GM04504 (cell line): Measurements from ENCODE around the gene KMT2C.
A peak's percentile ranks its signal among the peaks of the same experiment; 100 is the strongest.

Experiments
- DNase-seq: peaks from one replicate; pipeline ENCODE4 v3.0.0-alpha.2; 2012; ENCODE audit warnings: low read depth

The KMT2C gene

DNA sequence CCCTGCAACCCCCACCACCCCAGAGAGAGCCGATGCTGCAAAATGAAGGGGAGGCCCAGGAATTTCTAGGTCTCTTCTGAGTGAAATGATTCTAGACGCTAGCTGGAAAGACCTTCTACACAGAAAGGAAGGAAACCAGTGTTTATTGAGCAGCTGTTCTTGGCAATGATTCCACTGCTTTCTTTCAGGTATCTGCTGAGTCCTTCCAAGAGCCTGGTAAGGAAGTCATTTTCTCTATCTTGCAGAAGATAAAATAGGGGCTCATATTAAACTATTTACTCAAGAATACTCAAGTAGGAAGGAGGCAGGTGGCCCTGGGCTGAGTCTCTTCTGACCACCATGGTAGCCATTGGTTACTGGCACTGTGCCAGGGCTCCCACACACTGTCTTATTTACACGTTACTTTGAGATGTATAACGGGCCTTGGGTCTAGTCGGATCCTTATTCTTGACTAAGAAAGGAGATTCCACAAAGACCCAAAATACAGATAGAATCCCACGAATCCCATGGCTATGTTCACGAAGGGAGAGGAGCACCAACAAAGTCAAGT is 298.3 kb downstream of the KMT2C start:
- no peak for DNase-seq

DNA sequence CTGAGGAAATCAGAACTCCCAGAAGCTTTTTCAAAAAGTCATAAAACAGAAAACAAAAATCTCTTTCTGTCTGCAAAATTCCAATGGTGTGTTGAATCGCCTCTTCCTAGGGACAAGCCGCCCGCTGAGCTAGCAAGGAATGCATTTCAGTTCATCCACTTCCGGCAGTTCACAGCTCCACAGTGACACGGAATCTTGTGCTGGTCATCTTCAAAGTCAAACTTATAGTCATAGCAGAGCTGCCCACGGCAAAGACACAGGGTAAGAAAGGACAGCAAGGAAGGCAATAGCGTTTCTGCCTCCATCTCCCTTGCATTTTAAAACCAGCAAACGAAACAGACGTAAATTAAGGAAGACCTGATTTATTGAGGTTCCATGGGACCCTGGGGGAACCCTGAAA is 299.1 kb downstream of the KMT2C start:
- peak; percentile 7 for DNase-seq

DNA sequence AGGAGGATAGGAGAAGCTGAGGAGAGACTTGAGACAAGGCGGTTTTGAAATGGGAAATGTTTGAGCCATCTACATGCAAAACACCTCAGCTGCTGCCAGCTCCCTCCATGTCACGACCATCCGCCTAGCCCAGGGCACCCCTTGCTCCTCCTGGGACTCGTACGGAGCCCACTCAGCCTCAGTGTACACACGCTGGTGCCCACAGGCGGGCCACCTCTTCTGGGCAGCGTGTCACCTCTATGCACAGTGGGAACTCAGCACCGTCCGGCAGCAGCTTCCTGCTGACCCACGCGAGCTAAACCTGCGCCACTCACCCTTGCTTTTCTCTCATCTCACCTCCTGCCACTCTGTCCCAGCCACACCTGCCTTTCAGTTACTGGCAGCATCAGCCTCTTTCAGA is 302.0 kb downstream of the KMT2C start:
- DNase-seq = no peak

DNA sequence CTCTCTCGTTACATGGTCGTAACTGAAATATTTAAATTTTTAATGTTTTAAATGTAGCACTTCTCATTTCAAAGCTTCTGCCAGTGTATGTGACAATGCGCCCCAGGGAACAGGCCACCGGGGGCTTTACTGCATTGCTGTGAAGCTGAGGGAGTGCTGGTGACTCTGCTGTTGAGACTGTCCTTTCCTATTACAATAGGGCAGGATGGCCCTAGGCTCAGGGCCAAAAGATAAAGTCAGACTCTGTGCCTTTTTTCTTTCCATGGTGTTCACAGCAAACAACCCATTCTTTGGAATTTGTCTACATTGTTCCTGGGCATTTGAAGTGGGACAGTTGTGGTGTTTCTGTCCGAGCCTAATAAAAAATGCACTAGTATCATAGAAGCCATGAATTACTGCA is 303.0 kb downstream of the KMT2C start:
- DNase-seq = no peak

DNA sequence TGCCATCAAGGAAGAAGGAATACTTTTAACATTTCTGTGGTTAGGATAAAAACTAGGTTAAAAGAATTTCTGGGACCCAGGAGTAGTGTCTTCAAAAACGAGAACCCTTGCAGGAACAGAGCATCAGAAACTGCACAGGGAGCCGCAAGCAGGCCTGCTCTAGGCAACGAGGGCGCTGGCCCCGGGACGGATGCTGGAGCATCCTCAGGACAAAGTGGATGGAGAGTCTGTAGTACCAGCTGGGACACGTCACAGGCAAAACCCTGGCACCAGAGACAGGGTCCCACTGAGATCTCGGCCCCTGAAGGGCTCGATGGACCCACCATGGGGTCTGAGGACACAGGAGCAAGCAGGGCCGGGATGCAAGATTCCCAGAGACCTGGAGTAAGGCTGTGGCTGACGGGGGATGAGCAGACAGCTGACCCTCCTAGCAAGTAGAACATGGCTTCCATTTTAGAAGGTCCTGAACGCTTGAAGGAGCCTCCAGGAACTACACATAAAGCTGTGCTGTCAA is 303.8 kb downstream of the KMT2C start:
- DNase-seq = no peak

DNA sequence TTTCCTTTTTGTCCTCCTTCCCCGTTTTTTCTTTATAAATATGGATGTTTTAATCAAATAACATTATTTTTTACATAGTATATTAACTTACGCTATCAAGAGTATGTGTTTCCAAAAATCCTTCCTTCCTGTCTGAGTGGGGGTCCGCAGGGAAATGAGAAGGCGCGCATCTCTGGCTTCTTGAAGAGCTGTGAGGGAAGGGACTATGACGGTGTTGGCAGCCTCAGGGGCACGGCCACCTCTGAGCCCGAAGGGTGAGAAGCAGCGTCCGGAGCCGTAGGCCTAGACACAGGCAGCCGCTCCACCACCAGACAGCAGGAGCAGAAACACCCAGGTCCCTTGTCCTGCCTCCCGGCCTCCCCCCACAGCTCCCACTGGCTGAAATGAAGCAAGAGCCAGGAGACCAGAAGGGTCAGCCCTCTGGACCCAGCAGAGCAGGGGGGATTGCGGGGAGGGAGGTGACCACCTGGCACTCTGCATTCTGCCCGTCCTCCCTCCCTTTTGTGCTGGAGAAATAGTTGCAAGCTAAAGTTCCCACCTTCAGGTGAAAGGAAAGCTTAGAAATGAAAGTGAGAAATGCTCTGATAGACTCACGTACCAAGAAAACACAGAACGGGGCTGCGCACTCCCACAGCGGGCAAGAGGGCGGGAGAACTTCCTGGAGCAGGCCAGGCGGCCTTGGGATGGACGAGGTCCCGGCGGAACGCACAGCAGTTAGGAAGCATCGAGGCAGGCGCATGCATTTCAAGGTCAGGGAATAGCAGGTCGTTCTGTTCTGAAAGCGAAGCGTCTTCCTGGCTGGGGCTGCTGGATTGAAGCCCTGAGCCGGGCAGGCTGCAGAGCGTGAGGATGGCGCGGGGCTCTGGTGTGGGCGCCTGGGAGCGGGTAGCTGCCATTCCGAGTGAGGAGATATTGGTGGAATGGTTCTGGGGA is 304.9 kb downstream of the KMT2C start:
- no peak for DNase-seq

DNA sequence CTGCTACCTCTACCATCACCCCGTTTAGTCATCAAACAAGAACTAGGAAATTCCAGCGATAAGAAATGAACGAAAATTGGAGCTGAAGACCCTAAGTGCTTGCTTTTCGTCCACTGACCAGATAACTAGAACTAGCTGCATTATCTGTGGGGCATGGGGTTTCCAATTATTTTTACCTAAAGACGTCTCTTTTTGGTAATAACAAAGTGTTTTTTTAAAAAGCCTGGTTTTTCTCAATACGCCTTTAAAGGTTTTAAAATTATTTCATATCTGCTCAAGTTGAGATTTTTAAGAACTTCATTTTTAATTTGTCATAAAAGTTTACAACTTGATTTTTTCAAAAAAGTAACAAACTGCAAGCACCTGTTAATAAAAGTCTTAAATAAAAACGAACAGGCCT is 306.1 kb downstream of the KMT2C start:
- DNase-seq = no peak

DNA sequence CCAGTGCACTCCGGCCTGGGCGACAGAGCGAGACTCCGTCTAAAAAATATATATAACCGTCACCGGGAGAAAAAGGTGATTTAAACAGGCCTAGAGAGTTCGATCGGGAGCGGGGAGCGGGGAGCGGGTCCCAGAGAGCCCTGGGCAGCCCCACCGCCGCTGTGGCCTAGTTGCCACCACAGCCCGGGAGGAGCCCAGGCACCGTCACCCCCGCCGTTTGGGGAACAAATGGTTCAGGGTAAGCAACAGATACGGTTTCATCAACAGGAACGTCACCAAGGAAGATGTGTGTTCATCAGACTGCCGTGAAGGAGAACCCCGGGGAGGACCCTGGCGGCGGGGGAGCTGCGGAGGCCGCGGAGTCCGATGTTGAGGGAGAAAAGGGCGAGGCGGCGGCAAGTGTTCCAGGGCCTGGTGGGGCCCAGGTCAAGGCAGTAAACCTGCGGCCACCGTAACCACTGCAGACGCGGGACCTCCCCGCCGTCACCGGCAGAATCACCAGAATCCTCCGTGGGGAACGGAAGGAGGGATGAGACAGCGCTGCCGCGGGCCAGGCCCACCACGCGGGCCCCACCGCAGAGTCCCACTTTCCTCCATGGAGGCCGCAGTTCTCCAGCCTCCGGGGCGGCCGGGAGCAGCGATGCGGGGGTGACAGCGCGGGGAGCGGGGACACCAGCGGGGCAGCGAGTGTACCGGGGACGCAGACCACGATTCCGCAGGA is 306.9 kb downstream of the KMT2C start:
- no peak for DNase-seq

DNA sequence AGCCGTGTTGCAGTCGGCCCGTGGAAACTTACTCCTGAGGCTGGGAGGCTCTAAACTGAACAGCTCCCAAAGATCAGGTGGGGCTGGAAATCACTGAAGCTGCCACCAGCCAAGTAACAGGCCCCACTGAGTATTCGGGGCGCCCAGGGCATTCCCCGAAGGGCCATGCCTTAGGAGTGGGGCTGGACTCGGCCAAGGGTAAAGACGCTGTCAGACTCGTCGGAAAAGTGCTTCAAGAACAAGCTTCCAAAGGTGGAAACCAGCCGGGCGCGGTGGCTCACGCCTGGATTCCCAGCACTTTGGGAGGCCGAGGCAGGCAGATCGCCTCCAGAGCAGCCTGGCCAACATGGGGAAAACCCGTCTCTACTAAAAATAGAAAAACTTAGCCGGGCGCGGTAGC is 307.6 kb downstream of the KMT2C start:
- no peak for DNase-seq

DNA sequence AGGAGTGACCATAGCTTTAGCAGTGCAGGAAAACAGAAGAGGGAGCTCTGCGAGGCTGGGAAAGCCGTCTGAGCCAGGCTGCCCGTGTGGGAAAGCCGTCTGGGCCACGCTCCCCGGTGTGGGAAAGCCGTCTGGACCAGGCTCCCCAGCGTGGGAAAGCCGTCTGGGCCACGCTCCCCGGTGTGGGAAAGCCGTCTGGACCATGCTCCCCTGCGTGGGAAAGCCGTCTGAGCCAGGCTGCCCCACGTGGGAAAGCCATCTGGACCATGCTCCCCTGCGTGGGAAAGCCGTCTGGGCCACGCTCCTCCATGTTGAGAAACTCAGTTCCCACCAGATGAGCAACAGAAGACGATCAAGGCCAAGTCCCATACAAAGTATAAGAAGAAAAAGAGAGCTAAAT is 308.6 kb downstream of the KMT2C start:
- no peak for DNase-seq

DNA sequence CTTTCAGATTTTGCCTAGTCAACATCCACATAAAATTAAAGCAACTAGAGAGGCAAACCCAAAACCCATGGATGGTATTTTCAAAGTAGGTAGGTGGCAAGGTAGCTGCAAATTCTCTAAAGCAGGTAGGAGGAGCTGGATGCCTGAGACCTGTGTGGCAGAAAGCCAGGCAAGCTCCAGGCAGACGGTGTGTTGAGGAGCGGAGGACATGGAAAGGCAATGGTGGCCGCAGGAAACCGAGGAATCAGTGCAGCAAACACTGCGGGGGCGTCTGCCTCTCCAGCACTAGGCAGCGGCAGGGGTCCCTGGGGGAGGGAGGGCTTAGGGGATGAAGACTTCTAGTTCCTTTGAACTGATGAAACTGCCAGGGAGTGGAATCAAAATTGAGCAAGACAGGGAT is 309.1 kb downstream of the KMT2C start:
- no peak for DNase-seq

DNA sequence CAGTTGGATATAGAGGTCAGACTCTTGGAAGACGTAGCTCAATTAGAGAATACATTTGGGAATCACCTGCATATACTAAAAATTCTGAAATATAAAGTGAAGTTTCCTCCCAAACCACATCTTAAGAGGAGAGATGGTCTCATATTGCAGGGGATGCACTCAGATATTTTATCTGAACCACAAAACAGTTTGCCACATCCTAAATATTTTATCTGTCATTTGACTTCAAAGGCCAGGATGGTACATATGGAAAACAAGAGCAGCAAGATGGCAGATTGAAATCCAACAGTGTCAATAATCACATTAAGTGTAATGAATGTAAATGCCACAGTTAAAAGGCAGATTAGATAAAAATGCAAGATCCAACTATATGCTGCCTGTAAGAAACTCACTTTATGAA is 313.3 kb downstream of the KMT2C start:
- no peak for DNase-seq

DNA sequence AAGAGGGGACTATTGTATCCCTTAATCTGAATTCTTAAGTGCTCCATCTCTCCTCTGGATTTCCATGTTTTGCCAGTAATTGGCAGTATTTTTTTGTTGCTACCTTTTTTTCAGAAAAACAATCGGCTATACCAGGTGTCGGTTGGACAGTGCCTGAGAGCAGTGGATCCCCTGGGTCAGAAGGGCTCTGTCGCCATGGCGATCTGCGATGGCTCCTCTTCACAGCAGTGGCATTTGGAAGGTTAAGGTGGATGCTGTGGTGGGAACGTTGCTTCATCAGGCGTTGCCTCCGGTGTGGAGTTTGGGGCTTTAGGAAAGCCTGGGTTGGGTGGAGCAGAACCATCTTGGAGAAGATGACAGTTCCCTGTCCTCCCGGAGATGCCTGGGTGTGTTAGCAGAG is 314.4 kb downstream of the KMT2C start:
- DNase-seq = no peak

DNA sequence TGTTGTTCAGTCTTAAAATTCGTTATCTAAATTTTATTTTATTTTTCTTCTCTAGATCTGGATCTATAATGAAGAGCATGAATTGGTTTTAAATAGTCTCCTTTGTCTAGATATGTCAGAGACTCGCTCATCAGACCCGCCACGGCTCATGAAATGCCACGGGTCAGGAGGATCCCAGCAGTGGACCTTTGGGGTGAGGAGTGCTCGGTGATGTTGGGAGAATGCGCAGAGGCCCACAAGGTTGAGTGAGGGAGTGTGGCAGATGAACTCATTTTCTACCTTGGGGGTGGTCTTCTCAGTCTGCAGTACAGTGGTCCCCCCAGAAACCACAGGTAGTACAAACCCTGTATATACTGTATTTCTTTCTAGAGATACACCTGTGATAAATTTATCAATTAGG is 315.0 kb downstream of the KMT2C start:
- DNase-seq = no peak

DNA sequence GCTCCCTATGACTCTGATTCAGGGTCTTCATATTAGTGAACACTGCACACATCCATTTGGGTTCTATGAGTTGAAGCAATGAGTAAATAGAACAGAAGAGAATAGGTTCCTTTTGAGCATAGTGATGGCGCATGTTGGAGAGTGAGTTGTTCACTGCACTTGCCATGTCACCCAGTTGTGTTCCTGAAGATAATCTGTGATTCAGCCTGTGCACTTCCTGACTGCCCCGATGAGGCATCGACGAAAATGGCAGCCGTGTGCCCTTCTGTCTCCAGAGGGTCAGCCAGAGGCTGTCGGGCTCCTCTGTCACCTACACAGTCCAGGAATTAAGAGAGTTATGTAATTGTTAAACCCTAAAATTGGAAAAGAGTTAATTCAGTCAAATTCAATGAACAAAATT is 315.6 kb downstream of the KMT2C start:
- no peak for DNase-seq

DNA sequence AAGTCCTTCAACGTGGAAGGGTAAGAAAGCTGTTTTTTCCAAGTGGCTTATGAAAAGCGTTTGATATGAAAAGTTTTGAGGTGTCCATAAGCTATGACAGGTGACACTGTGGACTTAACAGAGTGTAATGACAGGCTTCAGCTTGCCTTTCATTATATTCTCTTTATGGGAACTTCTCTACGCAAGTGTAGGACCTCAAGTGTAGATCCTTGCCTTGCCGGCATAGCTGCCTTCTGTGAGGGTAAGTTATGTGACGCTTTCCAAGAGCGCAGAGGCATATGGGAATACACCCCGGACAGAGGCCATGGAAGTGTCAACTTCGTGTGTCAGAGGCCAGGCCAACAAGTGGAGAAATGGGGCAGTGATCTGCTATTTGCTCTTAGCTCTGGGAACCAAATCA is 318.4 kb downstream of the KMT2C start:
- no peak for DNase-seq

DNA sequence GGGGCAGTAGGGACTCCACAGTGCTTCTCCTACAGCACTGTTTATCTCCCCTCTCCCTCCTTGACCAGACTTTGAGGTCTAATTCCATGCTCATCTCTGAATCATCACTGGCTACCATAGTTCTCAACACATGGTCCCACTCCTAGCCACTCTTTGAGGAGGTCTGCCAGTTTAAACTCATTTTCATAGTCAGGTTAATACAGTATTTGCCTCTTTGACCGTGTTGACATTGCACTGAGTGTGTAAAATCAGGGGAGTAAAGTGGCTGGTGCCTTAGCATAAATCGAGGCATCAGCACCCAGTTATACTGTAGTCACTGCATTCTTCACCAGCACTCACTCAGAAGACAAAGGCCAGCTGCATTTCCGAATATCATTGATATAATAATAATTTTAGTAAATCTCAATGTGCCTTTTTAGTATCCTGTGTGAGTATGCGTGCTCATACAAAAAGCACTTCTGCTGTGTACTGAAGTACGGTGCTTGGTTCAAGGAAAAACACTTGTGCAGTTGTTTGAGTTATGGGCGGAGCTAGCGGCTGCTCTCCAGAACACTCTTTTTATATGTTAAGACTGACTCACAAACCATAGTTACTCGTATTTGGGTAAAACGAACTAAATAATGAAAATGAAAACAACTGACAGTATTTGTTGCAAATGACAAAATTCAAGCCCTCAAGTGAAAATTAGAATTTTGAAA is 320.6 kb downstream of the KMT2C start:
- DNase-seq = no peak

DNA sequence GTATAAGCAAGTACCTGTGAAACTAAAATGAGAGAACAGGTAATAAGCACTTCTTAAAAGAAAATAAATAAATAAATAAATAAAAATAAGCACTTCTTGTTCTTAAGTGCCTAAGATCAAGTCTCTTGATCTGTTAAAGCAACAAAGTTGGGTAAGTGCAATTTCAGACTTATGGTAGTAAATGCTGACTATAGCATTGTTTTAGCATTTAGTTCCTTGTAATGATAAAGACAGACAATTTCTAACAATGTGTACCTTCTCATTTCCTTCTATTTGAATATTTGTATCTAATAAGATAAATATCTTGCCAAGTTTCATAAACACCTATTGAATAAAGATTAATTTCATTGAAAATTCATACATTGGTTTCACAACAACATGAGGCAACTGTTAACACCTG is 323.0 kb downstream of the KMT2C start:
- DNase-seq = no peak

DNA sequence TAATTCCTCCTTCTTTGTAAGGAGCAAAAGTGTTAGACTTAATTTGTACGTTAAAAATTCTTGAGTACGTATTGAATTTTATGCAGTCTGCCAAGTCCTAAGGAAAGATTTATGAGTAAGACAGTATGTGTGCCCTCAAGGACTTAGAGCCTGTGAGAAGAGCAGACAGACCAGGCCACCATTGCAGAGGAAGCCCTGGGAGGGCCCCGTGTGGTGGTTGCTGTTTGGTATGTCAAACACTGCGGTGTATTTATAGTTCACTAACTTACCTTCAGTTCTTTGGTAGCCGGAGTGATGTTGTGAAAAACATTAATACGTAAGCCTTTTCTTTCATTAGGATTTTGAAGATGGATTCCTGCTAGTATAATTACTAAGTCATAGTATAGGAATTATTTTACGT is 327.4 kb downstream of the KMT2C start:
- no peak for DNase-seq

DNA sequence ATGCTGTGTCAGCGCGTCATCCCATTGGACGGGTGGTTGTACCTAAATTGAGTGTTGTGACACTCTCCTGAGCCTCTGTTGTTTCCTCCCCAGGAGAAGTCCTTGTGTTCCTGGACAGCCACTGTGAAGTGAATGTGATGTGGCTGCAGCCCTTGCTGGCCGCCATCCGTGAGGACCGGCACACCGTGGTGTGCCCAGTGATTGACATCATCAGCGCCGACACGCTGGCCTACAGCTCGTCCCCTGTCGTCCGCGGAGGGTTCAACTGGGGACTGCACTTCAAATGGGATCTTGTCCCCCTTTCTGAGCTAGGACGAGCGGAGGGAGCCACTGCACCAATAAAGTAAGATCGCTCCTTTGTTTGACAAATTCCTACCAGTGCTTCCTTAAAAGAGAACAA is 327.9 kb downstream of the KMT2C start:
- DNase-seq = no peak

DNA sequence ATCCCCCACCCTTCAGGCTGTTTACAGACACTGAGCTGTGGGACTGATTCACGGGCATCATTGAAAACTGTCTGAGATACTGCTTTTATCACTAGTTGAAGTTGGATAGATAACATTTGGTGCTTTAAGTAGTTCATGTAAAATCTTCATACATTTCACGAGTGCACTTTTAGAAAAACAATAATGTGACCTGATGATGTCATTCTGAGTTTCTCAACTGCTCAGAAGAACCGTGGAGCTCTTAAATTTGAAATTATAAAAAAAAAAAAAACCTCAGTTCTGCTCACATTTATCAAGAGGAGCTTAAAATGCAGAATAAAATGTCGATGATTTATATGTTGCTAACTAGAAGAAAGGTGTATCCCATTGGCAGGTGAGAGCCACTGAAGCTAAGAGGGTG is 328.8 kb downstream of the KMT2C start:
- DNase-seq = no peak

DNA sequence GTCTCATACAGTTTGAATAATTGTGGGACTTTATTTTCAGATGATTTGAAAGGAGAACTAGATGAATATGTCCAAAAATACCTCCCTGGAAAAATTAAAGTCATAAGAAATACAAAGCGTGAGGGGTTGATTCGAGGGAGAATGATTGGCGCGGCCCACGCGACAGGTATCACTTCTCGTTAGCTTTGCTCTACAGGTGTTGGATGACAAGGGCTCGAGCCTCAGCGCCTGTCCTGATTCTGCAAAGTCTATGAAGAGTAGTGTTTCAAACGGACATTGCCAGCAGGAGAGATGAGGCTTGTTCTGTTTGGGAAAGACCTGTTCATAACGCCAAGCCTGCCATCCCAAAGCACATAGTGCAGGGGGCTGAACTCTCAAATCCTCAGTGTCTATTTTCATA is 330.6 kb downstream of the KMT2C start:
- DNase-seq = no peak
